Muscle layer of colon (tissue), 2 donors: ENCODE results near the gene SF3B3.

Experiments
- H3K27ac ChIP-seq: one replicate; pipeline ENCODE4 v1.7.0; 2013; ENCODE audit warnings: low read depth, mild to moderate bottlenecking, low read length, moderate library complexity
- H3K27me3 ChIP-seq, 2 donors: one replicate each; pipeline ENCODE4 v1.7.0; 2013; ENCODE audit warnings: low read length in 2 of 2, mild to moderate bottlenecking in 2 of 2; ENCODE audit not compliant: insufficient read depth in 2 of 2, control insufficient read depth in 1 of 2
- H3K36me3 ChIP-seq: one replicate; pipeline ENCODE4 v1.7.0; 2013; ENCODE audit warnings: mild to moderate bottlenecking, low read length; ENCODE audit not compliant: insufficient read depth
- H3K4me1 ChIP-seq: one replicate; pipeline ENCODE4 v1.7.0; 2013; ENCODE audit warnings: mild to moderate bottlenecking, low read length; ENCODE audit not compliant: insufficient read depth
- H3K4me3 ChIP-seq, 2 donors: one replicate each; pipeline ENCODE4 v1.7.0; 2013; ENCODE audit warnings: low read length in 2 of 2, low read depth in 1 of 2, mild to moderate bottlenecking in 1 of 2, moderate library complexity in 1 of 2
- H3K9ac ChIP-seq: one replicate; pipeline ENCODE4 v1.7.0; 2013; ENCODE audit warnings: low read length
- H3K9me3 ChIP-seq: one replicate; pipeline ENCODE4 v1.7.0; 2013; ENCODE audit warnings: mild to moderate bottlenecking, low read length
- donor health status: abdominal sarcoma.
- donor health status: Adenocarcinoma of cecum.

SF3B3 gene

DNA sequence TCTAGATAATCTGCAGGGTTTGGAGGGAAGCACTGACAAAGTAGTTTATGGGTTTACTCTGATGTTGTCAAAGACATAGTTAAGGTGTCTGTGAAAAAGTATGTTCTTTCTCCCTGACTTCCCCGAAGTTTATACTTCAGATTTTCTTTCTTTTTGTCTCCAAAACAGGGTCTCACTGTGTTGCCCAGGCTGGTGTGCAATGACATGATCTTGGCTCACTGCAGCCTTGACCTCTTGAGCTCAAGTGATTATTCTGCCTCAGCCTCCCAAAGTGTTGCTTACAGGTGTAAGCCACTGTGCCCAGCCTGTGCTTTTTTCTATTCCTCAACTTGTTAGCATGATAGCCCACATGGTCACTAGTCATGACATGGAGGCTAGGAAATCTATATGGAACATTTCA lies 20.9 kb downstream of the SF3B3 start:
- Histone ChIP-seq H3K27me3 (no peaks in the 10 kb centered on the region), H3K4me3 (no peak overlapping the region), H3K36me3 (peaks cover 74% of the 10 kb centered on the region), H3K9me3 (no peaks in the 10 kb centered on the region), H3K9ac (no peak overlapping the region), H3K27ac (no peak overlapping the region), H3K4me1 (no peaks in the 10 kb centered on the region)

DNA sequence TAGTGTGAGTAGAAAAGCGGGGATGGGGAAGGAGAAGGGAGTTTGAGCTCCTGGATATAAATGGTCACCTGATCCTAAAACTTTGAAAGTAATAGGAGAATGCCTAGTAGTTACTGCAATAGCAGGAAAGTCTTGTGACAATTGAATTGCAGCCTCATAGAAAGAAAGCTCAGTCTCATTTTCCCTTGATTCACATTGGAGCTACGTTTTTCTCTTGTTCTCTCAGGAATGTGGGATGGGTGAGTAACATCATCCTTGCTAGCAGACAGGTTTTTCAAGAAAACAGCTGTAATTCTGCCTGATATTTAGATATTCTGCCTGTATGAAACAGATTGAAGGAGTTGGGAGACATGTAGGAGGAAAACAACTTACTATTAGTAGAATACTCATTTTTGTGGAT lies 25.3 kb downstream of the SF3B3 start:
- Histone ChIP-seq H3K4me3 (no peak overlapping the region), H3K36me3 (peaks cover 83% of the 10 kb centered on the region), H3K27ac (no peak overlapping the region), H3K27me3 (no peaks in the 10 kb centered on the region), H3K4me1 (no peaks in the 10 kb centered on the region), H3K9ac (no peak overlapping the region), H3K9me3 (no peaks in the 10 kb centered on the region)

DNA sequence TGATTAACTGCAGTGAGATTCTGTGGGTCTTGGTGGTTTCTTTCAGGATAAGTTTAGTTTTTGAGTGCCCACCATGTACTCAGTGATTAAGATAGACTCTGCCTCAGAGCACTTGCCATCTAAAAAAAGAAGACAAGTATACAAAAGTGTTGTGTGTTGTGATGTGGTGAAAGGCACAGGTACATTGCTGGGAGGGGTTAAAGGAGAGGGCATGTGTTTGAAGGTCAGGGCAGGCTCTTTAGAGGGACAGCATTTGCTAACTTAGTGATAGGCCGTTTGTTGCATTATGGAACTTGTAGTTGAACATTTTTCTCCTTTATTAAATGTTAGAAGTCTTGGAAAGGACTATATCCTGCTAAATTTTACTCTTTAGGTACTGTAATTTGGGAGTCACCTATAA lies 26.5 kb downstream of the SF3B3 start:
- Histone ChIP-seq H3K4me3 (no peak overlapping the region), H3K9me3 (no peaks in the 10 kb centered on the region), H3K9ac (no peak overlapping the region), H3K4me1 (no peaks in the 10 kb centered on the region), H3K27me3 (no peaks in the 10 kb centered on the region), H3K27ac (no peak overlapping the region), H3K36me3 (peaks cover 84% of the 10 kb centered on the region)

DNA sequence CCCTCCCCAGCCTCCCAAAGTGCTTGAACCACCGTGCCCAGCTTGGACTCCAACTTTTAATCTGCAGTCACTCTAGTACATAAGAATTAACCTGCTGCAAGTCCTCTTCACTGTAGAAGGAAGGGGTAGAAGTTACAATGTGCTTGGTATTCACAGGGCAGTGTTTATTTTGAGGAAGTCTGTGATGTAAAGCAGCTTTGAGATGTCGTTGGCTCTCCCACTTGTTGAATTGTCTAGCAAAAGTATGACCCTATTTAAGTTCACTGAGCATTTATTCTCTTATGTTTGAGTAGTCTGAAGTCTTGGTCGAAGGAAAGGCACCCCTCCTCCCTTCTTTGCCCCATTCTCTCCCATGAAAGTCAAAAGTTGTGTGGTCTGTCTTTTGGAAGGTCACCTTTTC lies 28.2 kb downstream of the SF3B3 start:
- no peak overlapping the region for H3K27ac ChIP-seq
- no peaks in the 10 kb centered on the region for H3K27me3 ChIP-seq
- H3K9me3 ChIP-seq = no peaks in the 10 kb centered on the region
- no peaks in the 10 kb centered on the region for H3K4me1 ChIP-seq
- H3K36me3 ChIP-seq = peaks cover 87% of the 10 kb centered on the region
- no peak overlapping the region for H3K9ac ChIP-seq
- H3K4me3 ChIP-seq = no peak overlapping the region

DNA sequence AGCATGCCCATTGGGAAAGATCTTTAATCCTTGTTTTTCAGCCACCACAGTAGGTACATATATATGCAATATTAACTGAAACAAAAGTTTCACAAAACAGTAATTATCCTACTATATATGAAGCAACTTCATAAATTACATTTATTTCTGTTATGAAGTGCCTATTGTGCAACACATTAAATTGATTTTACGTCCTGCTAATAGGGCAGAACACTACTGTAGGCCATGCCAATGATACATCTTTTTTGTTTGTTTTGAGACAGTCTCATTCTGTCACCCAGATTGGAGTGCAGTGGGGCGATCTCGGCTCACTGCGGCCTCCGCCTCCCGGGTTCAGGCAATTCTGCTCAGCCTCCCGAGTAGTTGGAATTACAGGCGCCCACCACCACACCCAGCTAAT lies 29.1 kb downstream of the SF3B3 start:
- peaks cover 92% of the 10 kb centered on the region for H3K36me3 ChIP-seq
- H3K4me1 ChIP-seq = no peaks in the 10 kb centered on the region

DNA sequence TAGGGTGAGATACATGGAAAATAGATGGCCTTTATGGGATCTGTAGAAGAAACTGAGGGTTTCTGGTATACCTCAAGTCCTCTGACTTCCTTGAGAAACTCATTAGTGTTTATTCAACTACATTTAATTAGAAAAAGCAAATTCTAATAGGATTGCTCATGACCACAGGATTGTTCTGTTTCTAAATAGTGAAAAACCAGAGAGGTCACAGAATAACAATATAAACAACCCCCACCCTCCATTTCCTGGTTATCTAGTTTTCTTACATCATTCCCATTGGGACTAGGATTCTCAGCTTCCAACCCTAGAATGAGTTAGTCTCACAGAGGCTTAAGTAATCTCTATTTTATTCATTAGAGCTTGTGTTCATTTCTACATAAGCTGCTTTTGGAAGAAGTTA lies 30.0 kb downstream of the SF3B3 start:
- no peaks in the 10 kb centered on the region for H3K27me3 ChIP-seq
- H3K4me1 ChIP-seq = no peaks in the 10 kb centered on the region
- H3K9me3 ChIP-seq = no peaks in the 10 kb centered on the region
- H3K4me3 ChIP-seq = no peak overlapping the region
- no peak overlapping the region for H3K9ac ChIP-seq
- no peak overlapping the region for H3K27ac ChIP-seq
- peaks cover 88% of the 10 kb centered on the region for H3K36me3 ChIP-seq

More for the DNA sequence above, 29.1 kb downstream of the SF3B3 start:
- Histone ChIP-seq H3K9me3 (no peaks in the 10 kb centered on the region), H3K4me3 (no peak overlapping the region), H3K9ac (no peak overlapping the region), H3K27ac (no peak overlapping the region), H3K27me3 (no peaks in the 10 kb centered on the region)

DNA sequence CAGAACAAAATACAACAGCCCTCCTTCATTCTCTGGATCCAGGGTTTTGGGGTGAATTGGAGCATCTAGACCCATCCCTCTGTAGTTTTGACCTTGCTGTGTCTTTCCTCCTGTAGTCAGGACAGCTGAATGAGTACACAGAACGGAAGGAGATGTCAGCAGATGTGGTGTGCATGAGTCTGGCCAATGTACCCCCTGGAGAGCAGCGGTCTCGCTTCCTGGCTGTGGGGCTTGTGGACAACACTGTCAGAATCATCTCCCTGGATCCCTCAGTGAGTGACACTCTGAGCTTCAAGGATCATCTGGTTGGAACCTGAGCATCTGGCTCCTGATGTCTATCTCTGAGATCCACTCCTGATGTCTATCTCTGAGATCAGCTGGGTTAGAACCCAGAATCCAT lies 32.4 kb downstream of the SF3B3 start:
- Histone ChIP-seq H3K4me3 (no peak overlapping the region), H3K36me3 (peaks cover 82% of the 10 kb centered on the region), H3K27me3 (no peaks in the 10 kb centered on the region), H3K9ac (no peak overlapping the region), H3K9me3 (no peaks in the 10 kb centered on the region), H3K27ac (no peak overlapping the region), H3K4me1 (no peaks in the 10 kb centered on the region)

DNA sequence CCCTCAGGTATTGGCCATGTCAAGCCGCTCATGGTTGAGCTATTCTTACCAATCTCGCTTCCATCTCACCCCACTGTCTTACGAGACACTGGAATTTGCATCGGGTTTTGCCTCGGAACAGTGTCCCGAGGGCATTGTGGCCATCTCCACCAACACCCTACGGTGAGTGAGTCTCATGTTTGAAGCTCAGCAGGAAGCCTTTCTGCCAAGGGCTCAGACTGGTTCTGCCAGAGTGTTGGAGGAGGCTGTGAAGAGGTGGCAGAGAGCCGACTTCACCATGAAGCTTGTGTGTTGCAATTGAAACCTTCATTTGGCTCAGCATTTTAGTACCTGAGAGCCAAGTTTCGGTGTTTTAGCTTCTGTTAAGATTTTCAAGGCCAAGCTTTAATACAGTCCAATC lies 38.0 kb downstream of the SF3B3 start:
- Histone ChIP-seq H3K36me3 (peaks cover 83% of the 10 kb centered on the region), H3K27ac (no peak overlapping the region), H3K4me3 (no peak overlapping the region), H3K9ac (no peak overlapping the region), H3K9me3 (no peaks in the 10 kb centered on the region), H3K4me1 (peaks cover 10% of the 10 kb centered on the region), H3K27me3 (no peaks in the 10 kb centered on the region)

DNA sequence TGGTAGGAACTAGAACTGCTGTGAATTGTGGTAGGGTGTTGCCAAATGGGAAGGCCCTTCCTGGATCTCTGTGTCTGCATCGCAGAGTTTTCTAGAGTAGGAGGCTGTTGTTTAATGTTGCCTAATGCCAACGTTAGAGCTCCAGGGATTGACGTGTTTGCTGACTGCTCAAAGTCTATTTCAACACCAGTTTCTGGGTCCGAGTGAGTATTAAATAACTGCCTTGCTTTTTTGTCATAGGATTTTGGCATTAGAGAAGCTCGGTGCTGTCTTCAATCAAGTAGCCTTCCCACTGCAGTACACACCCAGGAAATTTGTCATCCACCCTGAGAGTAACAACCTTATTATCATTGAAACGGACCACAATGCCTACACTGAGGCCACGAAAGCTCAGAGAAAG lies 40.0 kb downstream of the SF3B3 start:
- Histone ChIP-seq H3K4me1 (peaks cover 10% of the 10 kb centered on the region), H3K36me3 (peaks cover 86% of the 10 kb centered on the region), H3K27me3 (no peaks in the 10 kb centered on the region), H3K4me3 (no peak overlapping the region), H3K9ac (no peak overlapping the region), H3K9me3 (no peaks in the 10 kb centered on the region), H3K27ac (no peak overlapping the region)

DNA sequence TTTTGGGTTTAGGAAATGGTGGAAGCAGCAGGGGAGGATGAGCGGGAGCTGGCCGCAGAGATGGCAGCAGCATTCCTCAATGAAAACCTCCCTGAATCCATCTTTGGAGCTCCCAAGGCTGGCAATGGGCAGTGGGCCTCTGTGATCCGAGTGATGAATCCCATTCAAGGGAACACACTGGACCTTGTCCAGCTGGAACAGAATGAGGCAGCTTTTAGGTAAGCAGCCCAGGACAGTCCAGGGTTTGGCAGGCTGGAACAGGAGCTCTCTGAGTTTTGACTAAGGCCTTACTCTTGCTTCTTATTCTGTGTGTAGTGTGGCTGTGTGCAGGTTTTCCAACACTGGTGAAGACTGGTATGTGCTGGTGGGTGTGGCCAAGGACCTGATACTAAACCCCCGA lies 41.4 kb downstream of the SF3B3 start:
- Histone ChIP-seq H3K4me1 (peaks cover 10% of the 10 kb centered on the region), H3K27ac (no peak overlapping the region), H3K4me3 (no peak overlapping the region), H3K36me3 (peaks cover 95% of the 10 kb centered on the region), H3K27me3 (no peaks in the 10 kb centered on the region), H3K9ac (no peak overlapping the region), H3K9me3 (no peaks in the 10 kb centered on the region)

DNA sequence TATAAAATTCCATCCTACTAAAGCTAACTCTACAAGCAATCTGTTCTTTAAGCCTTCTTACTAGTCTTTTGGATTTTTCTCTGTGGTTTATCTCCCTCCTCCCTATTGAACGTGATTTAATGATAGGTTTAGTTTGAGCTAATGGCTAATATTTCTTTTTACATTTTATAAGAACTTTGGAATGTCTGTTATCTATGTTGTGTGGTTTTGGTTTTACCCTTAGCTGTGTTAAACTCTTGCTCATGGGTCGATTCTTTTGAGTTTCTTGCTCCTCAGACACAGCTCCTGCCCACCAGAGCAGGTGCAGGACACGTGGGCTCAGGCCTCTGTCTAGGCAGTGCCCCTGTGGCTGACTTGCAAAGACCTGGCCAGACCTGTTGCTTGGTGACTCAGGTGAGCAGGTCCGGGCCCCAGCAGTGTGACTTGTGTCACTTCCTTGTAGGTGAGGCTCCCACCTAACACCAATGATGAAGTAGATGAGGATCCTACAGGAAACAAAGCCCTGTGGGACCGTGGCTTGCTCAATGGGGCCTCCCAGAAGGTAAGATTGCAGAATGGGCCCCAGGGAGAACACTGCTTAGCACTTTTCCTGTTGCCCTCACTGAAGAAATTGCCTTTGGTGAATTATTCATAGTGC lies 45.1 kb downstream of the SF3B3 start:
- Histone ChIP-seq H3K27ac (no peak overlapping the region), H3K36me3 (peaks cover 96% of the 10 kb centered on the region), H3K4me1 (peaks cover 28% of the 10 kb centered on the region), H3K9me3 (no peaks in the 10 kb centered on the region), H3K4me3 (no peak overlapping the region), H3K27me3 (no peaks in the 10 kb centered on the region), H3K9ac (no peak overlapping the region)

DNA sequence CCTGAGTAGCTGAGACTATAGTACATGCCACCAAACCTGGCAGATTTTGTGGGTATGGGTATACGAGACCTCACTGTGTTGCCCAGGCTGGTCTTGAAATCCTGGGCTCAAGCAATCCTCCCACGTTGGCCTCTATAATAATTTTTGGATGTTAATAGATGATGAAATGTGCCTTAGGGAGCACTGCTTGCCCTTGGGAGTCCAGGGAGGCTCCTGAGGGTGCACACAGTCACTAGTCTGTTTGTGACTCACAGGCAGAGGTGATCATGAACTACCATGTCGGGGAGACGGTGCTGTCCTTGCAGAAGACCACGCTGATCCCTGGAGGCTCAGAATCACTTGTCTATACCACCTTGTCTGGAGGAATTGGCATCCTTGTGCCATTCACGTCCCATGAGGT lies 46.1 kb downstream of the SF3B3 start:
- Histone ChIP-seq H3K27me3 (no peaks in the 10 kb centered on the region), H3K9me3 (no peaks in the 10 kb centered on the region), H3K4me1 (peaks cover 35% of the 10 kb centered on the region), H3K27ac (no peak overlapping the region), H3K9ac (no peak overlapping the region), H3K36me3 (peaks cover 86% of the 10 kb centered on the region), H3K4me3 (no peak overlapping the region)
